Measurements from ENCODE around the gene MAD2L1BP.
"Not testable (repeated sequence)": the region's sequence is repeated elsewhere in the genome, so short reads cannot be mapped to it uniquely, and the experiment has no call there.

MAD2L1BP gene

DNA sequence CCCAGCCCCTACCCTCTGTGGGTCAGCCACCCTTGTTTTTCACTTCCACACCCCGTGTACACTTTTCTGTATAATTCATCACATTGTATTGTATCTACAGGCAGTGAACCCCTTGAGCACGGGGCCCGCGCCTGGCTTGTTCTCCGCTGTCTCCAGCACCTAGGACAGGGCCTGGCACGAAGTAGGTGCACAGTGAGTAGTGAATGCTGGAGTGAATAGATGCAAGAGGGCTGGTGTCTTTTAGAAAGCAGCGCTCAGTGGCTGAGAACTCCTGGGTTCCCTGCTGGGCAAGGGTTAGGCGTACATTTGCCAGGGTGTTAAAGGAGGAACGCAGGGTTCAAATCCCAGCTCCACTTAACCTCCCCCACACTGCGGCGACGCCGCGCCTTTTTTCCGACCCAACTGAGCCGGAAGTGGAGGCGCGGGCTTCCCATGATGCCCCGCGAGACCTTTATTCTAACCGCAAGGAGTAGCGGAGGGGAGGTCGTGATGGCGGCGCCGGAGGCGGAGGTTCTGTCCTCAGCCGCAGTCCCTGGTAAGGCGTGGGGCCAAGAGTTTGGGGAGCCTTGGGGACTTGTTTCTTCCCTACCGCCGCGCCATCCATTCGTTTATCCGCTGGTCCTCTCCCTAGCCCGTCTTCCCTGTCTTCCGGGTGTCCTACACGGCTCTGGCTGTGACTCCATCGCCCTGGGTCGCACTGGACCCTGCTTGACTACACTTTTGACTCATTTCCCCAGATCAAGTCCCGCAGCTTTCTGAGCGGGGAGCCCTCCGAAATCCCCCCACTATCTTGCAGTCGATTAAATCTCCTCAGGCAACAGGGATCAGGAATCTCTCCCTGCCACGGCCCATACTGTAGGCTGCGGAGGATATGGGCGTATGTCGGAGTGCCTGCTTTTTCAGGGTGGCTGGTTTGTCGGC is at the start of gene MAD2L1BP:
Gene MAD2L1BP, plus strand, starts transcription at position 454 of the 921 bp plus-strand sequence. Its CDS starts 36 bp downstream, at position 490.
- no peak for TF ChIP-seq CTCF (IDR thresholded peaks at IDR 0.05)
- H3K27ac Mint-ChIP-seq = peak within 1 kb of the TSS; percentile 69
- peaks cover 50% of the 10 kb centered on the region for H3K4me1 Mint-ChIP-seq
- H3K9me3 Mint-ChIP-seq = no peaks in the 10 kb centered on the region
- peaks cover 22% of the 10 kb centered on the region for H3K36me3 Mint-ChIP-seq (ENCODE audit: low read depth)
- H3K27me3 Mint-ChIP-seq (ENCODE audit: low read depth, poor library complexity) = no peaks in the 10 kb centered on the region
- peak; percentile 74 for DNase-seq
- peak within 1 kb of the TSS; percentile 99 for H3K4me3 Mint-ChIP-seq

- Mint-ChIP-seq H3K36me3 (ENCODE audit: low read depth) (peaks cover 81% of the 10 kb centered on the region), H3K4me1 (peaks cover 9% of the 10 kb centered on the region), H3K27ac (peak overlapping the region; percentile 71), H3K9me3 (no peaks in the 10 kb centered on the region), H3K4me3 (no peak overlapping the region), H3K27me3 (ENCODE audit: low read depth, poor library complexity) (no peaks in the 10 kb centered on the region)
- DNase-seq = no peak
- no peak for TF ChIP-seq CTCF (IDR thresholded peaks at IDR 0.05)
These were observed 47.4 kb upstream of the MAD2L1BP start for GRCh38 chr6:43588194-43588593.

GRCh38 chr6:43589564-43589963 is 46.1 kb upstream of the MAD2L1BP start:
- H3K27ac Mint-ChIP-seq; H3K4me1 Mint-ChIP-seq; H3K27me3 Mint-ChIP-seq (ENCODE audit: low read depth, poor library complexity); H3K9me3 Mint-ChIP-seq; DNase-seq; H3K4me3 Mint-ChIP-seq: not testable (repeated sequence)
- H3K36me3 Mint-ChIP-seq (ENCODE audit: low read depth) = peaks cover 71% of the 10 kb centered on the region

- TF ChIP-seq CTCF (IDR thresholded peaks at IDR 0.05) = no peak
- no peak overlapping the region for H3K27ac Mint-ChIP-seq
- H3K4me3 Mint-ChIP-seq = no peak overlapping the region
- no peaks in the 10 kb centered on the region for H3K4me1 Mint-ChIP-seq
- H3K9me3 Mint-ChIP-seq = no peaks in the 10 kb centered on the region
- H3K27me3 Mint-ChIP-seq (ENCODE audit: low read depth, poor library complexity) = no peaks in the 10 kb centered on the region
- peaks cover 46% of the 10 kb centered on the region for H3K36me3 Mint-ChIP-seq (ENCODE audit: low read depth)
- no peak for DNase-seq
These were observed 41.7 kb upstream of the MAD2L1BP start for GRCh38 chr6:43593938-43594337.

GRCh38 chr6:43600595-43600994 is 35.0 kb upstream of the MAD2L1BP start:
- DNase-seq = no peak
- peaks cover 53% of the 10 kb centered on the region for H3K36me3 Mint-ChIP-seq (ENCODE audit: low read depth)
- H3K27me3 Mint-ChIP-seq (ENCODE audit: low read depth, poor library complexity) = no peaks in the 10 kb centered on the region
- no peak overlapping the region for H3K27ac Mint-ChIP-seq
- H3K4me3 Mint-ChIP-seq = no peak overlapping the region
- no peaks in the 10 kb centered on the region for H3K4me1 Mint-ChIP-seq
- TF ChIP-seq CTCF (IDR thresholded peaks at IDR 0.05) = no peak
- no peaks in the 10 kb centered on the region for H3K9me3 Mint-ChIP-seq

DNA sequence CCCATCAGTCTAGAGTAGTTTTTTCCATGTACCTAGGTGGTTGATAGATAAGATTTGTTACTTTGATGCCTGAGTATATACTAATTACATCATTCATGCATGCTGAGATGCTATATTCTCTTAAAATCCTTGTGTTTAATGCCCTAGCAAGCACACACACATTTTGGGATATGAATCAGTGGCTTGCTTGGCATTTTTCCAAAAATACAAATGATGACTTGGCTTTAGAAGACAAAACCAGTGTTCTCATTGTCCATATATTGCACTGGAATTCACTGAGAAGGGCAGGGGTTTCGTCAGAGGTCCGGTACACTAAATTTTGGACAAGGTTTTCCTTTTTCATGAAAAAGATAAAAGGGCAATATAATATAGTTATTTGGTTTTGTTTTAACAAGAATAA is 31.5 kb upstream of the MAD2L1BP start:
- no peak for DNase-seq
- Mint-ChIP-seq H3K4me1 (no peaks in the 10 kb centered on the region), H3K4me3 (no peak overlapping the region), H3K9me3 (no peaks in the 10 kb centered on the region), H3K27ac (no peak overlapping the region), H3K27me3 (ENCODE audit: low read depth, poor library complexity) (no peaks in the 10 kb centered on the region), H3K36me3 (ENCODE audit: low read depth) (peaks cover 54% of the 10 kb centered on the region)
- TF ChIP-seq CTCF (IDR thresholded peaks at IDR 0.05) = no peak

Data from nephron progenitor cell (in vitro differentiated cells).